GM18499 (cell line): ENCODE measurements around the gene ACER1.
"Not testable (repeated sequence)": the region's sequence is repeated elsewhere in the genome, so short reads cannot be mapped to it uniquely, and the experiment has no call there.

Experiments
- ATAC-seq: cut with Tn5 transposase; IDR thresholded peaks from one replicate; pipeline ENCODE4 v1.9.1; 2021; ENCODE audit warnings: moderate number of reproducible peaks; ENCODE audit not compliant: insufficient read depth, unreplicated experiment

The ACER1 gene

GRCh38 chr19:6358003-6358402, 24.6 kb upstream of the ACER1 start:
- no peak for ATAC-seq

GRCh38 chr19:6357174-6357573, 23.8 kb upstream of the ACER1 start:
- ATAC-seq: no peak

GRCh38 chr19:6355321-6356040, 22.1 kb upstream of the ACER1 start:
- ATAC-seq: not testable (repeated sequence)

- no peak for ATAC-seq
These were observed 20.8 kb upstream of the ACER1 start for GRCh38 chr19:6354098-6354674.

GRCh38 chr19:6352381-6353165, 19.2 kb upstream of the ACER1 start:
- ATAC-seq: no peak

- ATAC-seq: no peak
These were observed 17.3 kb upstream of the ACER1 start for GRCh38 chr19:6350688-6351087.

- not testable (repeated sequence) for ATAC-seq
These were observed 15.9 kb upstream of the ACER1 start for GRCh38 chr19:6349271-6349670.

GRCh38 chr19:6343462-6343861, 10.1 kb upstream of the ACER1 start:
- no peak for ATAC-seq

GRCh38 chr19:6340493-6341201, 7.2 kb upstream of the ACER1 start:
- no peak for ATAC-seq

- ATAC-seq: no peak
These were observed 1.3 kb upstream of the ACER1 start for GRCh38 chr19:6334490-6335285.

GRCh38 chr19:6326815-6327214, 6.6 kb downstream of the ACER1 start:
- ATAC-seq: no peak

GRCh38 chr19:6325614-6326013, 7.8 kb downstream of the ACER1 start:
- ATAC-seq: no peak

GRCh38 chr19:6324757-6325156, 8.7 kb downstream of the ACER1 start:
- ATAC-seq: no peak

- no peak for ATAC-seq
These were observed 11.1 kb downstream of the ACER1 start for GRCh38 chr19:6322284-6322683.

GRCh38 chr19:6319376-6319775, 14.0 kb downstream of the ACER1 start:
- ATAC-seq: no peak

GRCh38 chr19:6318772-6319171, 14.6 kb downstream of the ACER1 start:
- no peak for ATAC-seq

GRCh38 chr19:6315646-6316045, 17.8 kb downstream of the ACER1 start:
- not testable (repeated sequence) for ATAC-seq

GRCh38 chr19:6313398-6313969, 19.9 kb downstream of the ACER1 start:
- no peak for ATAC-seq

GRCh38 chr19:6312018-6312417, 21.4 kb downstream of the ACER1 start:
- ATAC-seq: no peak

- ATAC-seq: no peak
These were observed 35.0 kb downstream of the ACER1 start for GRCh38 chr19:6298413-6298812.
